ENCODE data around the gene R3HDML.
A peak's percentile ranks its signal among the peaks of the same experiment; 100 is the strongest.
"Not testable (repeated sequence)": the region's sequence is repeated elsewhere in the genome, so short reads cannot be mapped to it uniquely, and the experiment has no call there.

The R3HDML gene

DNA sequence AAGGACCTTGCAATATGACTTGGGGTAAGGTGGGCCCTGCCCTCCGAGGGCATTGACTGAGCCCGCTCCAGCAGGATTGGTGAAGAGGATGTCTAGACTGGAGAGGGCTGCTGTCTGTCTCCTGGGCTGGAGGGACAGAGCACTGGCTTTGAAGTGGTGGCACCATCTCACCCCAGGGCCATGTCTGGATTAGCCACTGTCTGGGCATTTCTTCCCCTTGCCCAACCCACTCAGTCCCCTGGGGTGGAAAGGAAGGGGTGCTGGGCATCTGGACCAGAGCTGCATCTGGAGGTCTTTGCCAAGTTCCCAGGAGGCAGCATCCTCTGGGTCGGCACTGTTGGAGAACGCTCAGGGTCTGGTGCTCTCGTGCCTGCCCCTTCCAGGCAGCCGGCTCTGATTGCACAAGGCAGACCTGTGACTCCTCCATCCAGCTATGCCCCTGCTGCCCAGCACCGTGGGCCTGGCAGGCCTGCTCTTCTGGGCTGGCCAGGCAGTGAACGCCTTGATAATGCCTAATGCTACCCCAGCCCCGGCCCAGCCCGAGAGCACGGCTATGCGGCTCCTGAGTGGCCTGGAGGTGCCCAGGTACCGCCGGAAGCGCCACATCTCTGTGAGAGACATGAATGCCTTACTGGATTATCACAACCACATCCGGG lies at the start of gene R3HDML:
Gene R3HDML, plus strand, starts transcription at position 319 of the 656 bp plus-strand sequence. Its CDS starts 115 bp downstream, at position 434.
- no peak for DNase-seq

DNA sequence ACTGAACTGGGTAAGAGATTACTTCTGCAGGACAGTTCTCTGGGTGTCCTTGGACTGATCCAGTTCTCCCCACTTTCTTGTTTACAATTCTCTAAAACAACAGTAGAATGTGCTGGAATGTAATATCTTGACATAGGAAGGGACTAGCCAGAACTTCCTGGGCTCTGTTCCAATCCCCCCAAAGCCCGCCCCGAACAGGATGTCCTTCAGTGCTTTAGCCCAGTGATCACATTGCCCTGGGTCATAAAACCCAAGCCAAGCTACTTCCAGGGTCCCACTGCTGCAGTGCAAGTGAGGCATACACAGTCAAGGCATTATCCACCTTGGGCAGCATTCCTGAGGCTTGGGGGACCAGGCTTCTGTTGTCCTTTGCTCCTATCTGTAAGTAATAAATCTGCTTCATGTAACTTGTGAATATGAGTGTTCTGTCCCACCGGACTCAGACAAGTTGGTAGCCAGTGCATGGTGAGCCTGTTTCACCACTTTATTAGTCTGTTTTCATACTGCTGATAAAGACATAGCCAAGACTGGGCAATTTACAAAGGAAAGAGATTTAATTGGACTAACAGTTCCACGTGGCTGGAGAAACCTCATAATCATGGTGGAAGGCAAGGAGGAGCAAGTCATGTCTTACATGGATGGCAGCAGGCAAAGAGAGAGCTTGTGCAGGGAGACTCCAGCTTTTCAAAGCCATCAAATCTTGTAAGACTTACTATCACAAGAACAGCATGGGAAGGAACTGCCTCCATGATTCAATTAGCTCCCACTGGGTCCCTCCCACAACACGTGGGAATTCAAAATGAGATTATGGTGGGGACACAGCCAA lies 49.4 kb upstream of the R3HDML start:
- no peak for DNase-seq

GRCh38 chr20:44288252-44288651 lies 48.6 kb upstream of the R3HDML start:
- peak; percentile 56 for DNase-seq

DNA sequence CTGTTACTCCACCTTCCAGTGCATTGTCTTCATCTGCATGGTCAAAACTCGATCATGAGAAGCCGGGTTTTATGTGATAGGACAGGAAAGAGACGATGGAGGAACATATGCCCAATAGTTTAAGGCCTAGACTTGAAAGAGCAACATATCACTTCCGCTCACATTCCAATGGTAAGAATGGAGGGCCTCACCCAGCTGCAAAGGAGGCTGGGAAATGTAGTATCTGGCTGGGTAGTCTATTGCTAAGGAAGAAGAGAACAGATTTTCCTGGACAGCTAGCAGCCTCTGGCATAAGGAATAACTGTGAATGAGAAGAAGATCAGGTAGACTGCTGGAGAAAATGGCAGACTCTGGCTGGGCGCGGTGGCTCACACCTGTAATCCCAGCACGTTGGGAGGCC lies 45.1 kb upstream of the R3HDML start:
- no peak for DNase-seq

GRCh38 chr20:44296011-44296410 lies 40.8 kb upstream of the R3HDML start:
- no peak for DNase-seq

GRCh38 chr20:44297721-44298120 lies 39.1 kb upstream of the R3HDML start:
- no peak for DNase-seq

GRCh38 chr20:44299011-44299535 lies 37.8 kb upstream of the R3HDML start:
- DNase-seq, result not testable (repeated sequence)

DNA sequence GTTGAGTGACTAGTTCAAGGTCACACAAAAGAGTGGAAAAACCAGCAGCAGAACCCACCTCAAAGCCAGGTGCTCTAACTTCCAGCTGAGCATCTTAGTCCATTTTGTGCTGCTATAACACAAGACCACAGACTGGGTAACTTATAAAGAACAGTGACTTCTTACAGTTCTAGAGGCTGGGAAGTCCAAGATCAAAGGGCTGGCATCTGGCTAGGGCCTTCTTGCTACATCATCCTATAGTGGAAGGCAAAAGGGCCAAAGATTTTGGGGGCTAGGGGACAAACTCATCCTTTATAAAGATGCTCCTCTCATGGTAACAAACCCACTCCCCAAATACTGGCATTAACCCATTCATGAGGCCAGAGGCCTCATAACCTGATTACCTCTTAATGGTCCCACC lies 35.6 kb upstream of the R3HDML start:
- no peak for DNase-seq

DNA sequence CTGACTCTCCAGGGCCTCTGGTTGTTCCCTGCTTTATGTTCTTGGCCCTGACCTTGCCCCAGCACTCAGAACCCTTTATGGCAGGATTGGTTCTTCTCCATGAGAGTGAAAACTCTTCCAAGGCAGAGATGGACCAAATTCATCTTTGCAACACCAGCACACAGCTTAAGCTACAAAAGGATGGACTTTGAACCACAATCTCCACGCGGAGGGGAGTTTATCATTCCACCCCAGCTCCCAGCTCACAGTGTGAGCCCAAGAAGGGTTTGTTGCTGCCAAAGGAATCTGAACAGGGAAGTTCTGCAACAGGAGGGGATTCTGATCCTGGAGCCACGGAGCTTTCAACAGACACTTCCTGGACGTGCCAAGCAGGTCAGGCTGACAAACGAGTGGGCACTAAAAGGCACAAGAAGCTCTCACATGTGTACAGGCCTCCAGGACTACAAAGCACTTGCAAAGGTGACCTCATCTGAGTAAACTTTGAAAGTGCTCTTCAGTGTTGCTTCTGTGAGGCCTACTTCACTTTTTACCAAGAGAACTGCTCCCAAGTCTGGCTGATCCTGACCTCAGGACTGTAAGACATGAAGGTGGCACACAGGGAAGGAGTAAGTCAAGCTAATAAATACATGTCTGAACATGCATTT lies 34.7 kb upstream of the R3HDML start:
- DNase-seq, result no peak

- no peak for DNase-seq
Observed at GRCh38 chr20:44302736-44303135, 34.1 kb upstream of the R3HDML start.

DNA sequence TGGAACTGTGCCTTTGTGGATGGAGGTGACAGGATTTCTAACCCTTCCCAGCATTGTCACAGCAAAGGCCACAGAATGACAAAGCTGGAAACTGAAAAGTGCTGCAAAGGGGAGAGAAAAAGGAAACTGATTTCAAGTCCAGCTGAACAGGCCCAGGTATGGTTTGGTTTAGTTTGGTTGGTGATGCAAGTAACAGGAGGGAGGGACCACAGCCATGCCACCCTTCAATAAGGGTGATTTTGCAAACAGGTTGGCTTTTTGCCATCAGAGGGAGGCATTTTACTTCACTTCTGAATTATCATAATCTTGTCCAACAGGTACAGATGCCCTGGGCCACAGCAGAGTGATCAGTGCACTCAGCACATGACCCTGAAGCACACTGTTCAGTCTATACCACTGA lies 32.5 kb upstream of the R3HDML start:
- DNase-seq, result no peak

GRCh38 chr20:44306927-44307326 lies 29.9 kb upstream of the R3HDML start:
- DNase-seq, result no peak

- peak; percentile 65 for DNase-seq
Observed at GRCh38 chr20:44309763-44310663, 26.8 kb upstream of the R3HDML start.

- peak; percentile 98 for DNase-seq
Observed at GRCh38 chr20:44310664-44311639, 25.9 kb upstream of the R3HDML start, which contains the start of gene FITM2. Gene FITM2 (minus strand): TSS chr20:44311202. CDS start chr20:44311148, 54 bp downstream.

- no peak for DNase-seq
Observed at GRCh38 chr20:44314870-44315269, 22.0 kb upstream of the R3HDML start.

GRCh38 chr20:44319839-44320422 lies 16.9 kb upstream of the R3HDML start:
- no peak for DNase-seq

DNA sequence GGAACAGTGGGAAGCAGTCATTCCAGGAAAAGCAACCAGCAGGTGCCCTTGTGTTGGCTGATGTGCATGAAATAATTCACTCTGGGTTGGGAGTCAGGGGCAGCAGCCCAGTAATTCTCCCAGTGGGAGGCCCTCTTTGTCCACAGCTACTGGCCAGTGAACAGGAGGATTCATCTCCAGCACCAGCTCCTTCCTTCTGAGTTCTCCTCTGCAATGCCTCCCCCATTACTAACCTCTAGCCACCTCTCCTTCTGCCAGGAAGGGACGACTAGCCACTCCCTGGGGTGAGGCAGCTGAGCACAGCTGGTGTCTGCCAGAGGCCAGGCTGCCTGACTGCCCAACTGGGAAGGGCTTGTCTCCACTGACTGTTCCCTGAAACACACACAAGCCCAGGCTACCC lies 12.5 kb upstream of the R3HDML start:
- DNase-seq, result no peak

GRCh38 chr20:44326391-44327159 lies 10.3 kb upstream of the R3HDML start:
- no peak for DNase-seq

- not testable (repeated sequence) for DNase-seq
Observed at GRCh38 chr20:44327748-44328147, 9.1 kb upstream of the R3HDML start.

- DNase-seq, result no peak
Observed at GRCh38 chr20:44328428-44328827, 8.4 kb upstream of the R3HDML start.
